ENCODE measurements around the gene ZNF174.

ZNF174 gene

DNA sequence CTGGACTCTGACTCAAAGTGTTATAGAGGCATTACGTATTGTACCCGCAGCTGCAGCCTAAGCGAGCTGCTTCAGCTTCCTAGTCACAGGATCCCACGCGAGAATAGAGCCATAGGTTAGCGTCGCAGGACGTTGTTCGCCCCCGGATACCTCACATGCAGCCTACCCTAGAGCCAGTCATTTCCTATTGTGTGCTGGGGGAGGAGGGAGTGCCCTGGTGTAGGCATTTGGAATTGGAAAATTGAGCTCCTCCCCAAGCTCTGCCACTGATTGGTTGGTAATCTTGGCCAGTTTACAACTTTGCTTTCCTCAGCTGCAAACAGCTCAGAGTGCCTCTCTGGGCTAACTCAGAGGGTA is 43.0 kb downstream of the ZNF174 start:
- Histone ChIP-seq H3F3A (ENCODE audit: insufficient read depth, low read length) (no peaks in the 10 kb centered on the region), H3K36me3 (ENCODE audit: insufficient read depth, low read length) (peaks cover 42% of the 10 kb centered on the region), H3K4me3 (ENCODE audit: low read depth, low read length, poor library complexity, severe bottlenecking) (peak overlapping the region; percentile 86), H3K27ac (ENCODE audit: low read depth, low read length, poor library complexity, severe bottlenecking) (no peak overlapping the region), H3K9me2 (ENCODE audit: low read depth, low read length) (no peaks in the 10 kb centered on the region), H3K79me2 (ENCODE audit: insufficient read depth, low read length) (peaks cover 9% of the 10 kb centered on the region; the same call in 1 of the 2 replicates), H3K4me1 (ENCODE audit: insufficient read depth, low read length, severe bottlenecking) (peaks cover 13% of the 10 kb centered on the region), H3K9me3 (ENCODE audit: low read length) (no peaks in the 10 kb centered on the region), H3K27me3 (ENCODE audit: insufficient read depth, low read length) (no peaks in the 10 kb centered on the region; the same call in 1 of the 2 replicates), H3K9ac (ENCODE audit: low read length) (peak overlapping the region; percentile 78), H2AFZ (ENCODE audit: low read length) (no peak overlapping the region), H4K20me1 (ENCODE audit: insufficient read depth, low read length) (no peaks in the 10 kb centered on the region), H3K4me2 (ENCODE audit: low read length) (peak overlapping the region; percentile 75)
- TF ChIP-seq, protein P1, sequence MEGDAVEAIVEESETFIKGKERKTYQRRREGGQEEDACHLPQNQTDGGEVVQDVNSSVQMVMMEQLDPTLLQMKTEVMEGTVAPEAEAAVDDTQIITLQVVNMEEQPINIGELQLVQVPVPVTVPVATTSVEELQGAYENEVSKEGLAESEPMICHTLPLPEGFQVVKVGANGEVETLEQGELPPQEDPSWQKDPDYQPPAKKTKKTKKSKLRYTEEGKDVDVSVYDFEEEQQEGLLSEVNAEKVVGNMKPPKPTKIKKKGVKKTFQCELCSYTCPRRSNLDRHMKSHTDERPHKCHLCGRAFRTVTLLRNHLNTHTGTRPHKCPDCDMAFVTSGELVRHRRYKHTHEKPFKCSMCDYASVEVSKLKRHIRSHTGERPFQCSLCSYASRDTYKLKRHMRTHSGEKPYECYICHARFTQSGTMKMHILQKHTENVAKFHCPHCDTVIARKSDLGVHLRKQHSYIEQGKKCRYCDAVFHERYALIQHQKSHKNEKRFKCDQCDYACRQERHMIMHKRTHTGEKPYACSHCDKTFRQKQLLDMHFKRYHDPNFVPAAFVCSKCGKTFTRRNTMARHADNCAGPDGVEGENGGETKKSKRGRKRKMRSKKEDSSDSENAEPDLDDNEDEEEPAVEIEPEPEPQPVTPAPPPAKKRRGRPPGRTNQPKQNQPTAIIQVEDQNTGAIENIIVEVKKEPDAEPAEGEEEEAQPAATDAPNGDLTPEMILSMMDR (IDR thresholded peaks at IDR 0.05; ENCODE audit: low read length), result no peak
- no peak for TF ChIP-seq EZH2 (IDR thresholded peaks at IDR 0.05; ENCODE audit: borderline replicate concordance, low read length)

DNA sequence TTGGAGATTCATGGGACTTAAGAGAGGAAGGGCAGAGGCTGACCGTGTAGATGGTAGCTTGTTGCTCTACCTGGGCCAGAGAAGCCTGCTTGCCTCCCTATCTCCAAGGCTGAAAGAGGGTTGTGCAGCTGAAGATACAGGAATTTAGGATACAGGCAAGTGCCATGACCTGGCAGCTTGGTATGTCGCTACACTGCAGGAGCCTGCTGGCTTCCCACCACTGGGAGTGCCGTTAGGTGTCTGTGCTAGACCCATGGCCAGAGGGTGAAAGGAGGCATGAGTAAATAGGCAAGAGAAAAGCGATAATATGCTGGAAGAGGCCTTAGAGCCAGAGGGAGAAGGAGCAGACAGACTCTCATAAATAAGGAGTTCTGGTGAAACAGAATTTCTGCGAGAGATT is 53.1 kb downstream of the ZNF174 start:
- no peak overlapping the region for H3K4me2 ChIP-seq (ENCODE audit: low read length)
- H3K9ac ChIP-seq (ENCODE audit: low read length), result no peak overlapping the region
- H3K79me2 ChIP-seq (ENCODE audit: insufficient read depth, low read length), result peaks cover 7% of the 10 kb centered on the region; the same call in 1 of the 2 replicates
- TF ChIP-seq, protein P1 (IDR thresholded peaks at IDR 0.05; ENCODE audit: low read length), result no peak
- no peak for TF ChIP-seq EZH2 (IDR thresholded peaks at IDR 0.05; ENCODE audit: borderline replicate concordance, low read length)
- H3K27me3 ChIP-seq (ENCODE audit: insufficient read depth, low read length), result no peaks in the 10 kb centered on the region
- H3K9me2 ChIP-seq (ENCODE audit: low read depth, low read length), result no peaks in the 10 kb centered on the region
- H3K36me3 ChIP-seq (ENCODE audit: insufficient read depth, low read length), result peaks cover 11% of the 10 kb centered on the region
- H3K27ac ChIP-seq (ENCODE audit: low read depth, low read length, poor library complexity, severe bottlenecking), result no peak overlapping the region
- no peaks in the 10 kb centered on the region for H3K9me3 ChIP-seq (ENCODE audit: low read length)
- H3K4me1 ChIP-seq (ENCODE audit: insufficient read depth, low read length, severe bottlenecking), result peaks cover 20% of the 10 kb centered on the region
- H3K4me3 ChIP-seq (ENCODE audit: low read depth, low read length, poor library complexity, severe bottlenecking), result no peak overlapping the region
- H3F3A ChIP-seq (ENCODE audit: insufficient read depth, low read length), result no peaks in the 10 kb centered on the region
- no peak overlapping the region for H2AFZ ChIP-seq (ENCODE audit: low read length)
- no peaks in the 10 kb centered on the region for H4K20me1 ChIP-seq (ENCODE audit: insufficient read depth, low read length)

DNA sequence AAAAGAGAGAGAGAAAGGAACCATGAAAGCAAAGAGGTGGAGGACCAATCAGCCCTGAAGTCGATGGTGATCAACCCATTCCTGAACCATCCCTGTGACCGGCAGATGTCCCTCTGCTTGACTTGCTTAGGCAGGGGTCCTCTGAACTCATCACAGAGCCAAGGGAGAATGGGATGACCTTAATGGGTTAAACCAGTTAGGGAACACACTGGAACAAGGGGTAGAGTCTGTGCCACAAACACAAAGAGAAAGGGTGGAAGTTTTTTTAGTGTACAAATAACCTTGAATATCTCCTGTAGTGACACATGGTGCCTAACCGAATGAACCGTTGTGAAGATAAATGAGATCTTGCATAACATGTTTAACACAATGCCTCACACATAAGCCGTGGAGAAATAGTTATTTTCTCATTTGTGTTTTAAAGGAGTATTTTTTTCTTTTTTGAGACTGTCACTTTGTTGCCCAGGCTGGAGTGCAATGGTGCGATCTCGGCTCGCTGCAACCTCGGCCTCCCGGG is 53.7 kb downstream of the ZNF174 start:
- H3K27ac ChIP-seq (ENCODE audit: low read depth, low read length, poor library complexity, severe bottlenecking), result no peak overlapping the region
- no peak overlapping the region for H3K9ac ChIP-seq (ENCODE audit: low read length)
- H3K36me3 ChIP-seq (ENCODE audit: insufficient read depth, low read length), result peaks cover 5% of the 10 kb centered on the region
- H3K79me2 ChIP-seq (ENCODE audit: insufficient read depth, low read length), result peaks cover 12% of the 10 kb centered on the region
- H3K27me3 ChIP-seq (ENCODE audit: insufficient read depth, low read length), result no peaks in the 10 kb centered on the region
- no peaks in the 10 kb centered on the region for H4K20me1 ChIP-seq (ENCODE audit: insufficient read depth, low read length)
- no peak overlapping the region for H3K4me3 ChIP-seq (ENCODE audit: low read depth, low read length, poor library complexity, severe bottlenecking)
- no peak overlapping the region for H2AFZ ChIP-seq (ENCODE audit: low read length)
- no peak overlapping the region for H3K4me2 ChIP-seq (ENCODE audit: low read length)
- H3K9me2 ChIP-seq (ENCODE audit: low read depth, low read length), result no peaks in the 10 kb centered on the region
- peaks cover 26% of the 10 kb centered on the region for H3K4me1 ChIP-seq (ENCODE audit: insufficient read depth, low read length, severe bottlenecking)
- TF ChIP-seq, protein P1 (IDR thresholded peaks at IDR 0.05; ENCODE audit: low read length), result no peak
- no peak for TF ChIP-seq EZH2 (IDR thresholded peaks at IDR 0.05; ENCODE audit: borderline replicate concordance, low read length)
- H3K9me3 ChIP-seq (ENCODE audit: low read length), result no peaks in the 10 kb centered on the region
- no peaks in the 10 kb centered on the region for H3F3A ChIP-seq (ENCODE audit: insufficient read depth, low read length)
